Epithelial cell of prostate (primary cell): ENCODE measurements around the gene S100G.

Experiments
- DNase-seq: peaks from one replicate; pipeline ENCODE4 v3.0.0-alpha.2; 2011; ENCODE audit warnings: low read depth, low spot score
- H3K27ac ChIP-seq: fragments of 450-650 bp; 2 replicates; pipeline ENCODE4 v1.5.1; 2017; ENCODE audit warnings: mild to moderate bottlenecking

The S100G gene

DNA sequence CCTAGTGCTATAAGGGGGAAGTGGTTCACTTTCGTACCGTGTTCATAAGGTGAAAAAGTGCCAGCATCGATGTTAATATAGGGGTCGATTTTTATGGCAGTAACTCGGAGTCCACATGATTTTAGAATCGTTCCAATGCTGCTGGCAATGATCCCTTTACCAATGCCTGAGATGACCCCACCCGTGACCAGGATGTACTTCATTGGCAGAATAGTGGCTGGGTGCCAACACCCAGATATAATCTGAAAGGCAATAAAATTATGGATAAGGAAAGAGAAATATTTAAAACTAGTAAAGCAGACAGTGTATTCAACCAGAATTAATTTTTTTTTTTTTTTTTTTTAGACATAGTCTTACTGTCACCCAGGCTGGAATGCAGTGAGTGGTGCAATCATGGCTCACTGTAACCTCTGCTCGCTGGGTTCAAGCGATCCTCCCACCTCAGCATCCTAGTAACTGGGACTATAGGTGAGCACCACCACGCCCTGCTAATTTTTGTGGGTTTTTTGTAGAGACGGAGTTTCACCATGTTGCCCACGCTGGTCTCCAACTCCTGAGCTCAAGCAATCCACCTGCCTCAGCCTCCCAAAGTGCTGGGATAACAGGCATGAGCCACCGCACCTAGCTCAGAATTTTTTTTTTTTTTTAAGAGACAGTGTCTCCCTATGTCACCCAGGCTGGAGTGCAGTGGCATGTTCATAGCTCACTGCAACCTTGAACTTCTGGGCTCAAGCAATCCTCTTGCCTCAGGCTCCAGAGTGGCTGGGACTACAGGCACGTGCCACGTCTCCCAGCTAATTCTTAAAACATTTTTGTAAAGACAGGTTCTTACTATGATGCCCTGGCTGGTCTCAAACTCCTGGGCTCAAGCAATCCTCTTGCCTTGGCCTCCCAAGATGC is 53.0 kb downstream of the S100G start:
- no peak overlapping the region for H3K27ac ChIP-seq
- no peak for DNase-seq
